Common myeloid progenitor, CD34-positive (primary cell): ENCODE data around the gene CEP170B.
"Not testable (repeated sequence)": the region's sequence is repeated elsewhere in the genome, so short reads cannot be mapped to it uniquely, and the experiment has no call there.

ENCODE experiments used
- CTCF ChIA-PET: fragments of 350-600 bp; sonication (Branson Sonifier 250); formaldehyde crosslinking; loops from one replicate; lab custom pipeline; 2021; ENCODE audit warnings: antibody characterized with exemption; lab: Charles Lee
- POLR2A ChIA-PET: fragments of 350-600 bp; sonication (Branson Sonifier 250); formaldehyde crosslinking; loops from one replicate; lab custom pipeline; 2021; ENCODE audit warnings: antibody characterized with exemption; lab: Charles Lee
- DNase-seq, 3 donors: peaks; one replicate each; pipeline versions ENCODE4 v3.0.0 to v3.0.0-alpha.2; 2013
- H3K27ac ChIP-seq, 2 experiments: 1 replicate in 1 of 2; 2 replicates in 1 of 2; pipeline ENCODE4 v1.7.0; 2013; ENCODE audit warnings: inconsistent platforms in 2 of 2, low read length in 2 of 2, mild to moderate bottlenecking in 2 of 2, low read depth in 1 of 2, moderate library complexity in 1 of 2; ENCODE audit not compliant: severe bottlenecking in 2 of 2, insufficient read depth in 1 of 2, poor library complexity in 1 of 2
- H3K27me3 ChIP-seq, 5 experiments: replicated peaks in 2 of 5; 1 replicate in 3 of 5; 2 replicates in 2 of 5; pipeline versions ENCODE4 v1.6.1 to v1.7.0; 2013; ENCODE audit warnings: low read length in 4 of 5, mild to moderate bottlenecking in 2 of 5, moderate library complexity in 2 of 5, inconsistent platforms in 1 of 5; ENCODE audit not compliant: insufficient read depth in 5 of 5, control insufficient read depth in 4 of 5
- H3K36me3 ChIP-seq, 4 experiments: 1 replicate in 2 of 4; 2 replicates in 2 of 4; pipeline versions ENCODE4 v1.6.1 to v1.7.0; 2013; ENCODE audit warnings: low read length in 3 of 4, control low read depth in 1 of 4, mild to moderate bottlenecking in 1 of 4; ENCODE audit not compliant: control insufficient read depth in 4 of 4, insufficient read depth in 4 of 4
- H3K4me1 ChIP-seq, 4 experiments: 1 replicate in 3 of 4; 2 replicates in 1 of 4; pipeline versions ENCODE4 v1.6.1 to v1.7.1; 2013; ENCODE audit warnings: low read length in 3 of 4, mild to moderate bottlenecking in 3 of 4, control low read depth in 1 of 4, inconsistent platforms in 1 of 4, moderate library complexity in 1 of 4; ENCODE audit not compliant: control insufficient read depth in 4 of 4, insufficient read depth in 4 of 4; ENCODE audit errors: control extremely low read depth in 1 of 4
- H3K4me3 ChIP-seq, 7 experiments: 1 replicate in 4 of 7; 2 replicates in 3 of 7; pipeline versions ENCODE4 v1.5.1 to v1.7.0; 2013; ENCODE audit warnings: mild to moderate bottlenecking in 7 of 7, low read length in 6 of 7, moderate library complexity in 6 of 7, inconsistent platforms in 2 of 7, low read depth in 2 of 7, control low read depth in 1 of 7; ENCODE audit not compliant: insufficient read depth in 4 of 7, control insufficient read depth in 1 of 7; ENCODE audit errors: extremely low read depth in 1 of 7
- H3K9me3 ChIP-seq, 5 experiments: 1 replicate in 4 of 5; 2 replicates in 1 of 5; pipeline versions ENCODE4 v1.6.1 to v1.7.1; 2013; ENCODE audit warnings: low read length in 4 of 5, mild to moderate bottlenecking in 2 of 5, inconsistent platforms in 1 of 5, low read depth in 1 of 5, moderate library complexity in 1 of 5; ENCODE audit not compliant: control insufficient read depth in 4 of 5, insufficient read depth in 2 of 5; ENCODE audit errors: control extremely low read depth in 1 of 5
- WGBS: methylation state at CpG from one replicate; pipeline ENCODE4 v1.1.5; 2013; ENCODE audit not compliant: insufficient coverage; 5-methylcytosine and 5-hydroxymethylcytosine counted together

Gene CEP170B

GRCh38 chr14:104940526-104941150 is 75.6 kb downstream of the CEP170B start:
- no peak for DNase-seq
- Histone ChIP-seq H3K4me3 (no peak overlapping the region), H3K9me3 (no peaks in the 10 kb centered on the region), H3K27me3 (peaks cover 0 to 16% (median 0%) of the 10 kb centered on the region in 5 experiments), H3K36me3 (no peaks in the 10 kb centered on the region), H3K4me1 (no peaks in the 10 kb centered on the region), H3K27ac (no peak overlapping the region)
- ChIA-PET CTCF (interaction anchor here (1.0 to 1.7 kb wide), 7 partner anchors 9 to 62 kb away, joined by 3 to 6 read pairs (median 3); partner anchors contain the start of gene PLD4), POLR2A (no interaction called here)
- WGBS = 96% methylated on average over 3 of the region's 3 CpGs

- H3K36me3 ChIP-seq = no peaks in the 10 kb centered on the region
- no peaks in the 10 kb centered on the region for H3K9me3 ChIP-seq
- no peak overlapping the region for H3K27ac ChIP-seq
- no peak for DNase-seq
- ChIA-PET POLR2A (no interaction called here), CTCF (interaction anchor here (1.3 to 1.7 kb wide), 2 partner anchors 18 to 33 kb away, joined by 3 to 6 read pairs; partner anchors contain the start of gene PLD4)
- H3K4me1 ChIP-seq = no peaks in the 10 kb centered on the region
- peaks cover 0 to 16% (median 0%) of the 10 kb centered on the region in 5 experiments for H3K27me3 ChIP-seq
- H3K4me3 ChIP-seq = no peak overlapping the region
- 98% methylated on average over 25 of the region's 26 CpGs for WGBS
These were observed 76.7 kb downstream of the CEP170B start for GRCh38 chr14:104941508-104942365.

GRCh38 chr14:104942586-104942985 is 77.5 kb downstream of the CEP170B start:
- whole genome bisulfite sequencing = 96% methylated on average over 16 of the region's 16 CpGs
- Histone ChIP-seq H3K4me1 (no peaks in the 10 kb centered on the region), H3K27me3 (peaks cover 0 to 13% (median 0%) of the 10 kb centered on the region in 5 experiments), H3K9me3 (no peaks in the 10 kb centered on the region), H3K4me3 (no peak overlapping the region), H3K36me3 (no peaks in the 10 kb centered on the region), H3K27ac (no peak overlapping the region)
- DNase-seq = no peak
- ChIA-PET CTCF (no interaction called here), POLR2A (no interaction called here)

- DNase-seq, CTCF ChIA-PET, H3K27me3 ChIP-seq, H3K9me3 ChIP-seq, H3K27ac ChIP-seq, H3K4me1 ChIP-seq, H3K36me3 ChIP-seq, H3K4me3 ChIP-seq: not testable (repeated sequence)
- POLR2A ChIA-PET = interaction anchor here (0.6 kb wide), 1 partner anchor 130 kb away, joined by 3 read pairs; no protein-coding TSS in a partner anchor
- WGBS = 97% methylated on average over 29 of the region's 29 CpGs
These were observed 78.3 kb downstream of the CEP170B start for GRCh38 chr14:104943216-104944015.

- H3K4me1 ChIP-seq, H3K4me3 ChIP-seq, DNase-seq, H3K27ac ChIP-seq, H3K9me3 ChIP-seq, CTCF ChIA-PET, H3K27me3 ChIP-seq, H3K36me3 ChIP-seq: not testable (repeated sequence)
- 85% methylated on average over 6 of the region's 6 CpGs for WGBS
- POLR2A ChIA-PET = interaction anchor here (0.6 kb wide), 1 partner anchor 129 kb away, joined by 3 read pairs; no protein-coding TSS in a partner anchor
These were observed 78.9 kb downstream of the CEP170B start for GRCh38 chr14:104944016-104944308.

- H3K27ac ChIP-seq, H3K9me3 ChIP-seq, CTCF ChIA-PET, H3K27me3 ChIP-seq, DNase-seq, H3K4me1 ChIP-seq, H3K4me3 ChIP-seq, H3K36me3 ChIP-seq: not testable (repeated sequence)
- POLR2A ChIA-PET = interaction anchor here (0.6 kb wide), 1 partner anchor 128 kb away, joined by 3 read pairs; no protein-coding TSS in a partner anchor
- 94% methylated on average over 27 of the region's 29 CpGs for WGBS
These were observed 79.6 kb downstream of the CEP170B start for GRCh38 chr14:104944436-104945205.
